GM19438 (cell line): Measurements from ENCODE around the gene DNAH5.

ENCODE experiments used
- ATAC-seq: cut with Tn5 transposase; IDR thresholded peaks from one replicate; pipeline ENCODE4 v1.9.1; 2021; ENCODE audit warnings: low read depth; ENCODE audit not compliant: unreplicated experiment

DNAH5 gene

DNA sequence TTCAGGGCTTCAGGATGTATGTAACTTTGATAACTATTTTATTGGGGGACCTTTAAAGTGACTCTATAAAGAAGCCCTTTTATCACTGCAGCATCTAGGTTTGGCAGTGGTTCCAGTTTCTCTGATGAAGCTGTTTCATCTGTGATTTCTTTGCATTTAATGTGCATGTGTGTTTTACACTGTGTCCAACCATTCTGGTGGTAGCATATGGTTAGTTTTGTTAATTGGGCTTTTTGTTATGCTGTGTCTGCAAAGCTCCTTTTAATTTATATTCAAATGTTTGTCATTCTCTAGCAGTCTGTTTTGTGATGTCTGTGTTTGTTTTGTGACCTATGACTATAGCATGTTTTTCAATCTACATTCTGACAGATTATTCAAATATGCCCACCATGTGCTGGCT lies 294.8 kb downstream of the DNAH5 start:
- ATAC-seq = no peak

DNA sequence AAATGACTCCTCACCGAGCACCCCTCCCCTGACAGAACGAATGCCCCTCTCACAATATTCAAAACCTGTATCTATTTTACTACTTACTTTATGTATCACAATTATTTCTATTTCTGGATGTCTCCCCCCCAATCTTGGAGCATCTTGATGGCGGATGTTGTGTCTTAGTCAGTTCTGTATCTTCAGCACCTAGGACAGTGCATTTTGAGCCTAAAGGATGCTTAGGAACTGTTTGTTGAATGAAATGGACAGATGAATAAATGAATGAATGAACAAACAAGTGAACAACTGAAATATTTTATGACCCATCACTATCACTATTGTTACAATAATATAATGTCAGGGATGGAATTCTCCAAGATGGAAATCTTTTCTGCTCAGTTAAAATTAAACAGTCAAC lies 295.7 kb downstream of the DNAH5 start:
- no peak for ATAC-seq

- no peak for ATAC-seq
Measured at GRCh38 chr5:13643734-13644133, 300.8 kb downstream of the DNAH5 start.

GRCh38 chr5:13643196-13643595 lies 301.3 kb downstream of the DNAH5 start:
- ATAC-seq = no peak
